Measurements from ENCODE around the gene MYRF.

MYRF gene
- total RNA-seq, result 0.62 to 8.4 (median 2.7) reads per million in 4 experiments

DNA sequence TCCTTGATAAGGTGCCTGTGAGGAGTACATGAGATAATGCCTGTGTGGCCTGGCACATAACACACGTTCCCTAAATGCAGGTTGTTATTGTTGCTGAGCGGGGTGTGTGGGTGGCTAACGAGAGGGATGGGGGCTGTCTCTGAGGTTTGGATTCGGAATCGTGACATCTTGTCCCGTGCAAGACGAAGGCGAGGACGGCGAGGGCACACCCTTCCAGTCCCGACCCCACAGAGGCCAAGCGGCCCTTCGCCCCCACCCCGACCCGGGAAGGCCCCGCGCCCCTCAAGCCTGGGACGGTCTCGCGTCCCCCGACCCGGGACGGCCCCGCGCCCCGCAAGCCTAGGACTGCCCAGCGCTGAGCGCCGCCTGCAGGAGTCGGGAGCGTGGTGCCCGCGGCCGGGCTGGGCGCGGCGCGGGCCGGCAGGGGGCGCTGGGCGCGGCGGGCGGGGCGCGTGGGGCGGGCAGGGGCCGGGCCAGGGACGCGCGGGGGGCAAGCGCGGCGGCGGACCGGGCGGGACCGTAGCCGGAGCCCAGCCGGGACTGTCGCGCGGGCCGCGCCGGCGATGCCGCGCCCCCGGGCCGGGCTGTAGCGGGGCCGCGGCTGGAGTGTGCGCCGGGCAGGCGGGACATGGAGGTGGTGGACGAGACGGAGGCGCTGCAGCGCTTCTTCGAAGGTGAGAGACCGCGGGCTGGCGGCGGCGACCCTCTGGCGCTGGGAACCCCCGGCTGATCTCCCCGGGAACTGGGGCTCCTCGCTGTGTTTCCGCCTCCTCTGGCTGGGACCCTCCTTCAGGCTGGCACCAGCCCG, at the start of gene MYRF:
Gene MYRF, plus strand, starts transcription at position 520 of the 808 bp plus-strand sequence. Its CDS starts 109 bp downstream, at position 629.
- DNase-seq, result peak; percentile 41

DNA sequence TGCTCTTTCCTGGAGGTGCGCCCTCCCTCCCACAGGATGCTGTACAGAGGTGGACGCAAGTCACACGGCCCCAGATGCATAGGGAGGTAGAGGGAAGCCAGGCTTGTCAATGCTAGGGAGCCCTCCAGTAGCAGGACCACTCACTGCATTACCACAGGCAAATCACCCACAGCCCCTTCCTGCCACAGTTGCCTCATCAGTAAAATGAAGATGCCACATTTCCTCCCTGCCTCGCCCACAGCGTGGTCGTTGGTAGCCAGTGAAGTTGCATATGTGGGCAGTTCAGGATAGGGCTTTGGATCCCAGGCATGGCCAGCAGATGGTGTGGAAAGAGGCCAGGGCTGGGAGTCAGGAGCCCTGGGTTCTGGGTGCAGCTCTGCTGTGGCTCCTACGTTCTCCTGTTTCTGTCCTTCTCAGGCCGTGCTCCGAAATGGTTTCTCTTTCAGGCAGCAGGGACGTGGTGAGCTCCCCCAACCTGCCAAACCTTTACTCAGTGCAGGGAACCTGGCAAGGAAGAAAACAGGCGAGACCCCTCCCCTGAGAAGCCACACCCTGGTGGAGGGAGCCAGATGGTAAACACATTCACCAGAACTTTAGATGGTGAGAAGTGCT, 49.6 kb upstream of the MYRF start:
- DNase-seq, result no peak

DNA sequence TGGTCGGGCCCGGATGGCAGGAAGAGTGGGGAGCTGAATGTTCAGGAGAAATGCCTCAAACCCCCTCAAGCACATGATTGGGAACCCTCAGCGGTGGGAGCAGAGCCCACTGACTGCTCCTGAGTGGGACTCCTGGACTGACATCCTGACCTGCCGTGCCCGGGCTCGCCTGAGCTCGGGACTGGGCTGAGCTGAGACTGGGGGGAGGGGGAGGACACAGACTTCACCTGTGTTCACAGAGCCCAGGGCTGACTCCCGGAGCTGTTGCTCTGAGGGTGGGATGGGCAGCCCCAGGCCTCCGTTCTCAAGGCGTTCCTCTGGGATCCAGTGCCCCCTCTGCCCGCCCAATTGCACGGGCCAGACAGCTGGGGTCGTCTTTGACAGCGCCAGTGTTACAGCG, 47.6 kb upstream of the MYRF start:
- DNase-seq, result no peak

- DNase-seq, result no peak
These were observed 45.7 kb upstream of the MYRF start for GRCh38 chr11:61706452-61707400.

DNA sequence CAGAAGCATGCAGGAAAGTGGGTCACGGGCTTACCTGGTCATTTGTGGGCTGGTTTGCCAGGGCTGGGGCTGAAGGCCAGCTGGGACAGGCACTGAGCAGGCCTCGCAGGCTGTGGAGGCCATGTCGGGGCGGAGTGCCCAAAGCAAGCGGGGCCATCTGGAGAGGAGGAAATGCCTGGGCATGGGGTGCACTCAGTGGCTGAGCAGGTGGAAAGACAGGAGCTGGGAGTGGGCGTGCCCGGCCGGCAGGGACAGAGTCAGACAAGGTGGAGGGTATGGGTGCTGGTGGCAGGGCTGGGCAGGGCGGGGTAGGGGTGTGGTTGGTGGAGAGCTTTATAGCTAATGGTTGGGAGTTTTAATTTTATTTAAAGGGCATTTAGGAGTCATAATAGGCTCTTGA, 44.9 kb upstream of the MYRF start:
- no peak for DNase-seq

GRCh38 chr11:61709110-61709509, 43.3 kb upstream of the MYRF start:
- DNase-seq, result no peak

DNA sequence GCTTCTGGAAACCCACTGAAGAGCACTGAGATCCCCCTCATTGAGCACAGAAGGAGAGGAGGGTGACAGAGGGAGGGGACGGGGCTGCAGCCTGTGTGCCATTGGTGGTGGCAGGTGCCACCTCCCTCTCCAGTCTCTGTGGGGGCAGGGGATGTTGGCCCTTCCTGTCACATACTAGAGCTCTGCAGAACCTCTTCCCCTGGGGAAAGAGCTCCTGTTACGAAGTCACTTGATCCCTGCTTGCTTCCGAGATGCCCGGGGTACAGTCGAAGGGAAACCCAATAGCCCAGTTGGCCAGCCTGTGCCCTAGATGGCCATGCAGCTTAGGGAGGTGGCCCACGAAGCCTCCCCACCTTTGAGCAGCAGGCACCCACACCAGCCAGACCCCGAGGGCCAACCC, 42.9 kb upstream of the MYRF start:
- DNase-seq, result no peak

DNA sequence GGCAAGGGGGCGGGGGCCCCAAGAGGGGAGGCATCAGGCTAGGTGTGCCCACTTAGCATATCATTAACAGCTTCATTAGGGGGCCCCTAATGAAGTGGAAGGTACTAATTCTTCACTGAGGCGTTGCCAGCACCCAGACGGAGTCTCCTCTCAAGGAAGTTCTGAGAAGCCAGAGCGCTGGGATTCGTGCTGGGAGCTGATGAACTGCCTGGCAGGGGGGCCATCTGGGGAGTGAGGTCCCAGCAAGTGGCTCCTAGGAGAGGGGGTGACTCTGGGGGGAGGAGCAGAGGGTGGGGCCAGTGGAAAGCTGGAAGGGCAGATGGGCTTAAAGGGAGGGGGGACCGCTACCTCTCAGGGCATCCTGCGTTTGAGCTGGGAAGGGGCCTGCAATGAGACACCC, 42.4 kb upstream of the MYRF start:
- DNase-seq, result no peak

- DNase-seq, result no peak
These were observed 41.4 kb upstream of the MYRF start for GRCh38 chr11:61711037-61711436.

GRCh38 chr11:61711498-61711897, 40.9 kb upstream of the MYRF start:
- DNase-seq, result no peak

DNA sequence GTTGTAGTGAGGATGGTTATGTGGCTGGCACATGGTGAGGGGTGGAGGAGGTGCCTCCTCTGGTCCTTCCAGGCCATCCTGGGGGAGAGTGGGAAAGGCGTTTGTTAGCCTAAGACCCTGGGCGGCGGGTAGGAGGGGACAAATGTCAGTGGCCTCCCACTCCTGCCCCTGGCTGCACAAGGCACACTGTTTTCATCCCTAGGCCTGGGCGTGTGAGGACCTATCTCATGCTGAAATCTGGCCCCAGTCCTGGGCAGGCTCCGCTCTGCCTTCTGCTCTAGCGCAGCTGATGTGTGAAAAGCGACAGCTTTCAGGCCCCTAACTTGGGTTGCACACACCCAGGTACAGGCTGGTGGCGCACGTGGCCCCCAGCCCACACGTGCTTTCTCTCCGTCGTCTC, 40.1 kb upstream of the MYRF start:
- no peak for DNase-seq

DNA sequence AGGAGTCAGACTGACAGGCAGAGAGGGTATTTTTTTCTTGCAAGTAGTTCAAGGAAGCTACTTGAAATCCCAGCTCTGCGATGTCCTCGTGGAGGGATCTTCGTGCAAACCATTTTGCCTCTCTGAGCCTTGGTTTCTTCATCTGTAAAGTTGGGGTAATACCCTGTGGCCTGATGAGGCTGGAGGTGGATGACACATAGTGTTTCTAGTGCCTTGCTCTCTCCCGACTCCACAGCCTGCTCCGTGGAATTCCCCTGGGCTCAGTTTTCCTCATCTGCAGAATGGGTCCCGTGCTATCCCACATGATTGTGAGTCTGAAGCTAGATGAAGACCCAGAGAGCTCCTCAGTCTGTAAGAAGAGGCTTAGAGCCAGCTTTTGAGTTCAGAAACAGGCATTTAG, 39.6 kb upstream of the MYRF start:
- no peak for DNase-seq

GRCh38 chr11:61713464-61713863, 39.0 kb upstream of the MYRF start:
- DNase-seq, result no peak

DNA sequence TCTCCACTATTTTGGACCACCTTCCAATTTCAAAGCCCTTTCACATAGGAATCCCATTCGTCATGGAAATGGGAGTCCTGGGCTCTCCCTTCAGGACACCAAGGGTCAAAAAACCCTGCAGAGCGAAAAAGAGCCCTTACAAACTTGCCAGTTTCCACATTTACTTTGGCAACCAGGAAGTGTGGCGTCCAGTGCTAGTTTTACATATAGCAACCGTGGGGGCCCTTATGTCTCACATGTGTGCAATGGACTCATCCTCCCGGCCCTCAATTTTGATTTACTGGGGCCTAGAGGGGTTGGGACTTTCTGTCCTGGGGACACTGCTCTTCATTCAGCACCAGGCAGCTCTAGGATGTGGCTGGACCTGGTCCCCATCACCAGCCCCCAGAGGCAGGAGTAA, 38.5 kb upstream of the MYRF start:
- no peak for DNase-seq

DNA sequence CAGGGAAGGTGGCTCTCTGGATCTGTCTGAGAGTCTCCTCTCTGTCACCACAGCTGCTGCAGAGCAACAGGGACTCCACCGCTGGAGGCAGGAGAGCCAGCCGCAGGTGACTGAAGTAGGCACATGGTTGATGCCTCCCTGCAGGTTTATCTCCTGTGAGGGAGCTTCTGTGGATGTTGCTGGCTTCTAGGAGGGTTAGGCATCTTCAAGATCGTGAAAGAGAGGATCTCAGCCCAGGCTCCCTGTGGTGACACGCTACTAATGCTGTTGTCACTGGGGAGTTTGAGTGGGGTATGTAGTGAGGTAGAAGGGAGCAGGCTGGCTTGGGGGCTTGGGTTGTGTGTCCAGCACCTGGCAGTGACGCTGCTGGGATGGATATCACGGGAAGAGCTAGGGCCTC, 38.1 kb upstream of the MYRF start:
- DNase-seq, result no peak

- DNase-seq, result no peak
These were observed 37.5 kb upstream of the MYRF start for GRCh38 chr11:61714916-61715315.

DNA sequence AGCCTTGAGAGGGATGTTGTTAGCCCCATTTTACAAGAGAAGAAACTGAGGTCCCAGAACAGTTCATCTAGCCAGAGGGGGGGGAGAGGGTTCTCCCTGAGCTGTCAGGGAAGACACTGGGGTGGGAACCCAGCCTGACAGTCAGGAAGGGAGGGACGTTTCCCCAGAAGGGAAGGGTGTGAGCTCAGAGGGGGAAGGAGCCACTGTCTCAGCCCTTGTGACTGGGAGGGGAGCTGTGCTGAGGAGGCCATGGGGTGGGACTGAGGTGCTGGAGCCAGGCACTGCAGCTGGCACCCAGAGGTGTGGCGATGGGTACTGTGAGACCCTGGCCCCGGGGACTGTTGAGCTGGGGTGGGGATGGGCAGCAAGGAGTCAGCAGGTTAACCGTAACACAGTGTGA, 36.6 kb upstream of the MYRF start:
- DNase-seq, result no peak

- no peak for DNase-seq
These were observed 35.8 kb upstream of the MYRF start for GRCh38 chr11:61716478-61717285.

GRCh38 chr11:61717286-61718033, 35.0 kb upstream of the MYRF start:
- DNase-seq, result no peak

- DNase-seq, result no peak
These were observed 34.3 kb upstream of the MYRF start for GRCh38 chr11:61718046-61718531.

GRCh38 chr11:61718621-61719302, 33.7 kb upstream of the MYRF start:
- no peak for DNase-seq
